ENCODE data around the gene GOSR2.

The GOSR2 gene

GRCh38 chr17:46922487-46922803 is 515 bp upstream of the GOSR2 start:
- no peak for TF ChIP-seq JUND (IDR thresholded peaks at IDR 0.05; ENCODE audit: low read depth)
- no peak for DNase-seq (ENCODE audit: low read depth in 1 of 2, low spot score in 1 of 2)
- in situ Hi-C loops (cut with HindIII; ENCODE audit: low pct_unique_long_range_greater_than_20kb, low sequenced_read_pairs): no loop called here

DNA sequence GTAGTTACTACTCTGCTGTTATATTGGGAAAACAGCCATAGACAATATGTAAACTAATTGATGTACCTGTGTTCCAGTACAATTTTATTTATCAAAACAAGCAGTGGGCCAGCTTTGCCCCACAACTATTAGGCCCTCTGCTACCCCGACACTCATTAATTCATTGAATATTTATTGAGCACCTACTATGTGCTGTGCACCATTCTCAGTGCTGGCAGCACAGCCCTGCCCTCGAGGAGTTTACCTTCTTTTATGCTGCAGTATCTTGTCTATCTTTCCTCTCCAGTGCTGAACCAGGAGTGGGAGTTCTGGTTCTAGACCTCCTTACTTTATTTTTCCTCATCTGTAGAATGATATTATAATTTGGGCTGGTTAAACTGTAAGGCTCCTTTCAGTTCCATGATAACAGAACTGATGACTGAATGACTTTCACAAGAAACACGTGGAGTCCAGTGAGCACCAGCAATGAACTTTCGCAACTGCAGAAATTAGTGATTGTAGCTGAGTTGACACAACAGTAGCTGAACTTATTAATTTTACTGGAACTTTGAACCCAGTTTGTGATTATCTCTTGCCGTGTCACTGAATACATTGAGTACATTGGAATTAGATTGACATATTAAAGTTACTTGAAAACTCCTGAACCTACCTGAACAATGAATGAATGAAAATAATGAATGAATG is 2.4 kb downstream of the GOSR2 start:
- no peak for TF ChIP-seq JUND (IDR thresholded peaks at IDR 0.05; ENCODE audit: low read depth)
- no peak for DNase-seq (ENCODE audit: low read depth in 1 of 2, low spot score in 1 of 2)
- in situ Hi-C loops (cut with HindIII; ENCODE audit: low pct_unique_long_range_greater_than_20kb, low sequenced_read_pairs): no loop called here

GRCh38 chr17:46928467-46929261 is 5.7 kb downstream of the GOSR2 start:
- no peak for DNase-seq (ENCODE audit: low read depth in 1 of 2, low spot score in 1 of 2)
- TF ChIP-seq JUND (IDR thresholded peaks at IDR 0.05; ENCODE audit: low read depth): no peak
- in situ Hi-C loops (cut with HindIII; ENCODE audit: low pct_unique_long_range_greater_than_20kb, low sequenced_read_pairs): no loop called here

- no peak for DNase-seq (ENCODE audit: low read depth in 1 of 2, low spot score in 1 of 2)
- TF ChIP-seq JUND (IDR thresholded peaks at IDR 0.05; ENCODE audit: low read depth): no peak
Observed at GRCh38 chr17:46929413-46929812, 6.5 kb downstream of the GOSR2 start.

DNA sequence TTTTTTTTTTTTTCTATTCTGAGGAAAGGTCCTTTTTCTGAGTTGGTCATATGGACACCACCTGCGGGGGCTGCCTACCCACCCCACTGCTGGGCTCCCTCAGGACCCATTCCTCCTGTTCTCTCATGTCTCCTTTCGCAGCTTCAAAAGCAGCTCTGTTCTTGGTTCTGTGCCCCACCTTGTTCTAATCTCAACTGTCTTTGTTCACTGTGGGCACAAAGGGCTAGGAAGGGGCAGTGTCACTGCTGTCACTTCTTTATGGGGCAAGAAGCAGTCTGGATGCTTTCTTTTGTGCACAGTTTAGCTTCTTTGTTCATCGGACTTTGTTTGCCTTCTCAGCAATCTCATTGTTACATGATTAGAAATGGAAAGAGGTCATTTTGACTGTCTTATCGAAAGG is 7.1 kb downstream of the GOSR2 start:
- in situ Hi-C loops (cut with HindIII; ENCODE audit: low pct_unique_long_range_greater_than_20kb, low sequenced_read_pairs): no loop called here
- DNase-seq (ENCODE audit: low read depth in 1 of 2, low spot score in 1 of 2): no peak
- TF ChIP-seq JUND (IDR thresholded peaks at IDR 0.05; ENCODE audit: low read depth): no peak

More at GRCh38 chr17:46929413-46929812, 6.5 kb downstream of the GOSR2 start:
- in situ Hi-C loops (cut with HindIII; ENCODE audit: low pct_unique_long_range_greater_than_20kb, low sequenced_read_pairs): no loop called here

- no peak for TF ChIP-seq JUND (IDR thresholded peaks at IDR 0.05; ENCODE audit: low read depth)
- in situ Hi-C loops (cut with HindIII; ENCODE audit: low pct_unique_long_range_greater_than_20kb, low sequenced_read_pairs): no loop called here
- no peak for DNase-seq (ENCODE audit: low read depth in 1 of 2, low spot score in 1 of 2)
Observed at GRCh38 chr17:46931596-46931995, 8.6 kb downstream of the GOSR2 start.

DNA sequence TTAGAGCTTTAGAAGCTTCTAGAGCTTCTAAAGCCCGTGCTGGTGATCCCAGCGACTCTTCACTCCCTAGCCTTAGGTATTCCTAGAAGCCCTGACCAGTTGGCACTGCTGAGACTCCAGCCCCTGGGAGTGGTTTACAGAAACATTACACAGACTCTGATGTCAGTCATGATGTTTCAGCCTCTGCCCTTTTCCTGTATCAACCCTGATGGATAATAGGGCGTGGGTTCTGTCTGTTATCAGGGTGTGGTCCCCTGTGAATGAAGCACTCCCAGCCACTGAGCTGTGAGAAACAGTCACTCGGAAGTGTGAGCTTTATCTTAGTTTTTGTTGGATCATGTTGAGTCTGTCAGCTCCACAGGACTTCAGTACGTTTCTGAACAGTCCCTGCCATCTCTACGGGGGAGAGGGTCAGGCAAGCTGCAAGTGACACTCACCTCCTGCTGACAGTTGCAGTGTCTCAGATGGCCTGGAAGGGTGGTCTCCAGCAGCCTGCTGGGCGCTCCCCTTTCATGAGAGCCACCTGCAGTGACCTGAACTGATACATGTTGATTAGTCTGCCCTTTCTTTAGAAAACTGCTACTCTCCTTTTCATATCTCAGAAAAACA is 12.8 kb downstream of the GOSR2 start:
- TF ChIP-seq JUND (IDR thresholded peaks at IDR 0.05; ENCODE audit: low read depth): no peak
- DNase-seq (ENCODE audit: low read depth in 1 of 2, low spot score in 1 of 2): no peak
- in situ Hi-C loops (cut with HindIII; ENCODE audit: low pct_unique_long_range_greater_than_20kb, low sequenced_read_pairs): no loop called here

- in situ Hi-C loops (cut with HindIII; ENCODE audit: low pct_unique_long_range_greater_than_20kb, low sequenced_read_pairs): no loop called here
- peak; percentile 79 to 88 for DNase-seq (ENCODE audit: low read depth in 1 of 2, low spot score in 1 of 2)
- no peak for TF ChIP-seq JUND (IDR thresholded peaks at IDR 0.05; ENCODE audit: low read depth)
Observed at GRCh38 chr17:46940692-46941404, 17.9 kb downstream of the GOSR2 start.

GRCh38 chr17:46942441-46943217 is 19.7 kb downstream of the GOSR2 start:
- DNase-seq (ENCODE audit: low read depth in 1 of 2, low spot score in 1 of 2): peak; percentile 78
- in situ Hi-C loops (cut with HindIII; ENCODE audit: low pct_unique_long_range_greater_than_20kb, low sequenced_read_pairs): no loop called here
- TF ChIP-seq JUND (IDR thresholded peaks at IDR 0.05; ENCODE audit: low read depth): no peak

DNA sequence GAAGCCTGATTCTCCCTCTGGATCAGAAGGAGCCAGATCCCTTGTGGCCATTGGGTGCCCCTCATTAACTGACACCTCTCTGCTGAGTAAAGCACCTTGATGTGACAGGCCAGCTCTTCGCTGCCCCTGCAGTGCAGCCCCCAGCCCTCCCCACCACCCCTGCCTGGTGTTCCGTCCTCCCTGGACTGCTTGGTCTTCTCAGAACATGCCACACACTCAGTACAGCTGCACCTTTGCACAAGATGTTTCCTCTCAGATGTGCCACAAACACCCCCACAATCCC is 20.2 kb downstream of the GOSR2 start:
- in situ Hi-C loops (cut with HindIII; ENCODE audit: low pct_unique_long_range_greater_than_20kb, low sequenced_read_pairs): no loop called here
- no peak for DNase-seq (ENCODE audit: low read depth in 1 of 2, low spot score in 1 of 2)
- TF ChIP-seq JUND (IDR thresholded peaks at IDR 0.05; ENCODE audit: low read depth): no peak

- TF ChIP-seq JUND (IDR thresholded peaks at IDR 0.05; ENCODE audit: low read depth): no peak
- DNase-seq (ENCODE audit: low read depth in 1 of 2, low spot score in 1 of 2): no peak
- in situ Hi-C loops (cut with HindIII; ENCODE audit: low pct_unique_long_range_greater_than_20kb, low sequenced_read_pairs): no loop called here
Observed at GRCh38 chr17:46943501-46944393, 20.8 kb downstream of the GOSR2 start.

Measured in T47D (cell line).